HepG2 (cell line): ENCODE results near the gene NUFIP1. TPM values are rescaled to one million over a fixed set of nuclear protein-coding genes. Genes with fewer than 3 reads are reported as not detected.

Experiments used
- BCL6 ChIP-seq: IDR thresholded peaks from 2 replicates; pipeline ENCODE4 v1.6.1; 2016; ENCODE audit warnings: missing genetic modification reagents, missing compliant biosample characterization
- JUN ChIP-seq: sonication (generic); formaldehyde crosslinking; IDR thresholded peaks from 2 replicates; pipeline ENCODE4 v1.4.0; 2020; ENCODE audit warnings: mild to moderate bottlenecking, missing genetic modification reagents
- POGZ ChIP-seq: sonication (generic); formaldehyde crosslinking; IDR thresholded peaks from 2 replicates; pipeline ENCODE4 v1.4.0; 2020; ENCODE audit warnings: mild to moderate bottlenecking, missing genetic modification reagents
- SP4 ChIP-seq: sonication (generic); formaldehyde crosslinking; IDR thresholded peaks from 2 replicates; pipeline ENCODE4 v1.8.1; 2023; ENCODE audit warnings: mild to moderate bottlenecking, missing genetic modification reagents
- STAT5B ChIP-seq: sonication (generic); formaldehyde crosslinking; IDR thresholded peaks from 2 replicates; pipeline ENCODE4 v1.4.0; 2020; ENCODE audit warnings: missing genetic modification reagents
- TCF12 ChIP-seq, 2 experiments: fragments of 450-650 bp in 1 of 2; sonication (generic) in 1 of 2; formaldehyde crosslinking in 1 of 2; IDR thresholded peaks; 2 replicates each; pipeline versions ENCODE4 v1.6.1 to v1.8.0; 2017 to 2022; ENCODE audit warnings: antibody characterized with exemption in 1 of 2, mild to moderate bottlenecking in 1 of 2, missing genetic modification reagents in 1 of 2, moderate library complexity in 1 of 2
- TSC22D2 ChIP-seq: sonication (generic); formaldehyde crosslinking; IDR thresholded peaks from 2 replicates; pipeline ENCODE4 v1.5.1; 2020; ENCODE audit warnings: missing genetic modification reagents, mild to moderate bottlenecking, borderline replicate concordance
- ZC3H4 ChIP-seq: sonication (generic); formaldehyde crosslinking; IDR thresholded peaks from 2 replicates; pipeline ENCODE4 v1.4.0; 2020; ENCODE audit warnings: missing genetic modification reagents, borderline replicate concordance
- ZIK1 ChIP-seq: sonication (generic); formaldehyde crosslinking; IDR thresholded peaks from 2 replicates; pipeline ENCODE4 v1.5.0; 2020; ENCODE audit warnings: mild to moderate bottlenecking, low read depth, missing genetic modification reagents, borderline replicate concordance
- ZNF143 ChIP-seq: sonication (generic); formaldehyde crosslinking; IDR thresholded peaks from 2 replicates; pipeline ENCODE4 v1.4.0; 2020; ENCODE audit warnings: missing genetic modification reagents
- ZNF343 ChIP-seq: sonication (generic); formaldehyde crosslinking; IDR thresholded peaks from 2 replicates; pipeline ENCODE4 v1.4.0; 2020; ENCODE audit warnings: mild to moderate bottlenecking, missing genetic modification reagents
- ZNF772 ChIP-seq: sonication (generic); formaldehyde crosslinking; IDR thresholded peaks from 2 replicates; pipeline ENCODE4 v1.5.0; 2020; ENCODE audit warnings: mild to moderate bottlenecking, missing genetic modification reagents
- ZNF792 ChIP-seq: IDR thresholded peaks from 2 replicates; pipeline ENCODE4 v1.6.1; 2016
- polyA plus RNA-seq, 8 experiments: library from polyadenylated mRNA; depleted of rRNA in 3 of 8; stranded (reverse) in 7 of 8; unstranded in 1 of 8; fragments of >200 nt; fragmentation: Illumina TruSeq in 4 of 8; extraction: Trizol in 4 of 8; gene quantifications; 2 replicates each; pipeline versions ENCODE4 v1.2.1 to v1.2.3, GENCODE V29; 2011 to 2016; ENCODE audit warnings: low read depth in 4 of 8, missing spikeins in 1 of 8, mixed read lengths in 1 of 8; ENCODE audit not compliant: insufficient read depth in 1 of 8
- total RNA-seq, 5 experiments: library from RNA; depleted of rRNA; stranded (reverse); fragments of >200 nt; fragmentation: Illumina TruSeq; extraction: Trizol; gene quantifications; 2 replicates each; pipeline ENCODE4 v1.2.3, GENCODE V29; 2016; ENCODE audit warnings: low read depth in 1 of 5
- TF ChIP-seq, protein P1 (sequence below): sonication (generic); formaldehyde crosslinking; IDR thresholded peaks from 2 replicates; pipeline ENCODE4 v1.4.0; 2020; ENCODE audit warnings: mild to moderate bottlenecking, missing genetic modification reagents
- TF ChIP-seq, protein P2 (sequence below): sonication (generic); formaldehyde crosslinking; IDR thresholded peaks from 2 replicates; pipeline ENCODE4 v1.4.0; 2020; ENCODE audit warnings: missing genetic modification reagents
- TF ChIP-seq, protein P3 (sequence below): sonication (generic); formaldehyde crosslinking; IDR thresholded peaks from 2 replicates; pipeline ENCODE4 v1.4.0; 2020; ENCODE audit warnings: missing genetic modification reagents
- TF ChIP-seq, protein P4 (sequence below): sonication (generic); formaldehyde crosslinking; IDR thresholded peaks from 2 replicates; pipeline ENCODE4 v1.4.0; 2020; ENCODE audit warnings: missing genetic modification reagents
- TF ChIP-seq, protein P5 (sequence below): sonication (generic); formaldehyde crosslinking; IDR thresholded peaks from 2 replicates; pipeline ENCODE4 v1.4.0; 2020; ENCODE audit warnings: missing genetic modification reagents
- TF ChIP-seq, protein P6 (sequence below): sonication (generic); formaldehyde crosslinking; IDR thresholded peaks from 2 replicates; pipeline ENCODE4 v1.4.0; 2020; ENCODE audit warnings: mild to moderate bottlenecking, missing genetic modification reagents

The NUFIP1 gene
- total and polyA plus RNA-seq, 2 of the 13 experiments (the other 11 are each of a cell fraction or from before 2014, with no cell fraction given), result 1.9 to 10.3 TPM

DNA sequence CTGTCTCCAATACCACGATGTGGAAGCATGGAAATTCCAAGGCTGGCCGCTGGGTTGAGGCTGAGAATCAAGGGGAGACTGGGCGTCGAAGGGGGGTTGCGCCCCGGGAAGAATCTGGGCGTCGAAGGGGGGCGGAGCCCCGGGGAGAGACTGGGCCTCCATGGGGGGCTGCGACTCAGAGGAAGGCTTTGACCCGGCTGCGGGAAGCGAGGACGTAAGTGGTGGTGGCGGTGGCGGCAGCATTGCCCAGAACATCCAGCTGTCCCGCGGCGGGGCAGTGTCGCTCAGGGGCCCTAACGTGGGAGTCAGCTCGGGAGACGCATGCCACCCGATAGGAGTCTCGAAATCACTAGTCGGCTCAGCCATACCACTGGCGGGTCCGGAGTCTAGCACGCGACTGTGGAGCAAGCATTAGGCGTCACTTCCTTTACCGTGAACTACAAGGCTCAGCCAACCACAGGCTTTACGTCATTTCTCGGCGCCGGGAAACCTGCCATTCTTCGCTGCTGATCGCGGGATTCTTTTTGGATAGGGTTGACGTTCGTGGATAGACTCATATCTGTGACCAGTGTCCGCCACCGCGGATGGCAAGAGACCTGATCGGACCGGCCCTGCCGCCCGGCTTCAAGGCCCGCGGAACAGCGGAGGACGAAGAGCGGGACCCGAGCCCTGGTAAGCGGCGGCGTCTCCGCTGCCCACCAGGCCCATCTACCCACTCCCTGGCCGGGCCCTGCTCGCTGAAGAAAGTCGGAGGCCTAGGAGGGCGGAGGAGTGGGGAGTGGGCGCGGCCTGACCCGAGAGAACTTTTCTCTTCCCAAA is at the start of gene NUFIP1, which contains the start of gene GPALPP1 (continued):
- TF ChIP-seq, protein P1, sequence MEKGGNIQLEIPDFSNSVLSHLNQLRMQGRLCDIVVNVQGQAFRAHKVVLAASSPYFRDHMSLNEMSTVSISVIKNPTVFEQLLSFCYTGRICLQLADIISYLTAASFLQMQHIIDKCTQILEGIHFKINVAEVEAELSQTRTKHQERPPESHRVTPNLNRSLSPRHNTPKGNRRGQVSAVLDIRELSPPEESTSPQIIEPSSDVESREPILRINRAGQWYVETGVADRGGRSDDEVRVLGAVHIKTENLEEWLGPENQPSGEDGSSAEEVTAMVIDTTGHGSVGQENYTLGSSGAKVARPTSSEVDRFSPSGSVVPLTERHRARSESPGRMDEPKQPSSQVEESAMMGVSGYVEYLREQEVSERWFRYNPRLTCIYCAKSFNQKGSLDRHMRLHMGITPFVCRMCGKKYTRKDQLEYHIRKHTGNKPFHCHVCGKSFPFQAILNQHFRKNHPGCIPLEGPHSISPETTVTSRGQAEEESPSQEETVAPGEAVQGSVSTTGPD (CRISPR knock-in tag), result no peak
- TF ChIP-seq, protein P2, sequence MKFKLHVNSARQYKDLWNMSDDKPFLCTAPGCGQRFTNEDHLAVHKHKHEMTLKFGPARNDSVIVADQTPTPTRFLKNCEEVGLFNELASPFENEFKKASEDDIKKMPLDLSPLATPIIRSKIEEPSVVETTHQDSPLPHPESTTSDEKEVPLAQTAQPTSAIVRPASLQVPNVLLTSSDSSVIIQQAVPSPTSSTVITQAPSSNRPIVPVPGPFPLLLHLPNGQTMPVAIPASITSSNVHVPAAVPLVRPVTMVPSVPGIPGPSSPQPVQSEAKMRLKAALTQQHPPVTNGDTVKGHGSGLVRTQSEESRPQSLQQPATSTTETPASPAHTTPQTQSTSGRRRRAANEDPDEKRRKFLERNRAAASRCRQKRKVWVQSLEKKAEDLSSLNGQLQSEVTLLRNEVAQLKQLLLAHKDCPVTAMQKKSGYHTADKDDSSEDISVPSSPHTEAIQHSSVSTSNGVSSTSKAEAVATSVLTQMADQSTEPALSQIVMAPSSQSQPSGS (CRISPR knock-in tag), result peak; percentile 74; the same call in 1 of the 2 replicates
- TF ChIP-seq STAT5B, result no peak
- 0 out of 2 replicates have a peak, but pooled peaks have one; percentile 30 for TF ChIP-seq ZNF143 (CRISPR knock-in tag)
- TF ChIP-seq ZNF772 (CRISPR knock-in tag), result 0 out of 2 replicates have a peak, but pooled peaks have one; percentile 62
- TF ChIP-seq POGZ, result peak; percentile 97
- no peak for TF ChIP-seq ZC3H4 (CRISPR knock-in tag)
- no peak for TF ChIP-seq ZNF343 (CRISPR knock-in tag)
- peak; percentile 36; the same call in 1 of the 2 replicates for TF ChIP-seq BCL6
- no peak for TF ChIP-seq SP4
- no peak for TF ChIP-seq ZIK1
- TF ChIP-seq TCF12 (IDR thresholded peaks at IDR 0.05), result no peak
- no peak for TF ChIP-seq TCF12 (CRISPR knock-in tag; IDR thresholded peaks at IDR 0.05)
- no peak for TF ChIP-seq JUN (CRISPR knock-in tag)
- TF ChIP-seq, protein P3, sequence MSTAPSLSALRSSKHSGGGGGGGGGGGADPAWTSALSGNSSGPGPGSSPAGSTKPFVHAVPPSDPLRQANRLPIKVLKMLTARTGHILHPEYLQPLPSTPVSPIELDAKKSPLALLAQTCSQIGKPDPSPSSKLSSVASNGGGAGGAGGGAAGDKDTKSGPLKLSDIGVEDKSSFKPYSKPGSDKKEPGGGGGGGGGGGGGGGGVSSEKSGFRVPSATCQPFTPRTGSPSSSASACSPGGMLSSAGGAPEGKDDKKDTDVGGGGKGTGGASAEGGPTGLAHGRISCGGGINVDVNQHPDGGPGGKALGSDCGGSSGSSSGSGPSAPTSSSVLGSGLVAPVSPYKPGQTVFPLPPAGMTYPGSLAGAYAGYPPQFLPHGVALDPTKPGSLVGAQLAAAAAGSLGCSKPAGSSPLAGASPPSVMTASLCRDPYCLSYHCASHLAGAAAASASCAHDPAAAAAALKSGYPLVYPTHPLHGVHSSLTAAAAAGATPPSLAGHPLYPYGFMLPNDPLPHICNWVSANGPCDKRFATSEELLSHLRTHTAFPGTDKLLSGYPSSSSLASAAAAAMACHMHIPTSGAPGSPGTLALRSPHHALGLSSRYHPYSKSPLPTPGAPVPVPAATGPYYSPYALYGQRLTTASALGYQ, result no peak; the same call in 1 of the 2 replicates
- TF ChIP-seq, protein P4, sequence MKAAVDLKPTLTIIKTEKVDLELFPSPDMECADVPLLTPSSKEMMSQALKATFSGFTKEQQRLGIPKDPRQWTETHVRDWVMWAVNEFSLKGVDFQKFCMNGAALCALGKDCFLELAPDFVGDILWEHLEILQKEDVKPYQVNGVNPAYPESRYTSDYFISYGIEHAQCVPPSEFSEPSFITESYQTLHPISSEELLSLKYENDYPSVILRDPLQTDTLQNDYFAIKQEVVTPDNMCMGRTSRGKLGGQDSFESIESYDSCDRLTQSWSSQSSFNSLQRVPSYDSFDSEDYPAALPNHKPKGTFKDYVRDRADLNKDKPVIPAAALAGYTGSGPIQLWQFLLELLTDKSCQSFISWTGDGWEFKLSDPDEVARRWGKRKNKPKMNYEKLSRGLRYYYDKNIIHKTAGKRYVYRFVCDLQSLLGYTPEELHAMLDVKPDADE (CRISPR knock-in tag), result no peak
- TF ChIP-seq, protein P5, sequence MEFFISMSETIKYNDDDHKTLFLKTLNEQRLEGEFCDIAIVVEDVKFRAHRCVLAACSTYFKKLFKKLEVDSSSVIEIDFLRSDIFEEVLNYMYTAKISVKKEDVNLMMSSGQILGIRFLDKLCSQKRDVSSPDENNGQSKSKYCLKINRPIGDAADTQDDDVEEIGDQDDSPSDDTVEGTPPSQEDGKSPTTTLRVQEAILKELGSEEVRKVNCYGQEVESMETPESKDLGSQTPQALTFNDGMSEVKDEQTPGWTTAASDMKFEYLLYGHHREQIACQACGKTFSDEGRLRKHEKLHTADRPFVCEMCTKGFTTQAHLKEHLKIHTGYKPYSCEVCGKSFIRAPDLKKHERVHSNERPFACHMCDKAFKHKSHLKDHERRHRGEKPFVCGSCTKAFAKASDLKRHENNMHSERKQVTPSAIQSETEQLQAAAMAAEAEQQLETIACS (CRISPR knock-in tag), result no peak
- TF ChIP-seq, protein P6, sequence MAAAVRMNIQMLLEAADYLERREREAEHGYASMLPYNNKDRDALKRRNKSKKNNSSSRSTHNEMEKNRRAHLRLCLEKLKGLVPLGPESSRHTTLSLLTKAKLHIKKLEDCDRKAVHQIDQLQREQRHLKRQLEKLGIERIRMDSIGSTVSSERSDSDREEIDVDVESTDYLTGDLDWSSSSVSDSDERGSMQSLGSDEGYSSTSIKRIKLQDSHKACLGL (CRISPR knock-in tag), result peak; percentile 92
- TF ChIP-seq TSC22D2 (CRISPR knock-in tag), result no peak
- peak; percentile 51; the same call in 1 of the 2 replicates for TF ChIP-seq ZNF792 (CRISPR knock-in tag)
